ENCODE data around the gene EPS8.

DNA sequence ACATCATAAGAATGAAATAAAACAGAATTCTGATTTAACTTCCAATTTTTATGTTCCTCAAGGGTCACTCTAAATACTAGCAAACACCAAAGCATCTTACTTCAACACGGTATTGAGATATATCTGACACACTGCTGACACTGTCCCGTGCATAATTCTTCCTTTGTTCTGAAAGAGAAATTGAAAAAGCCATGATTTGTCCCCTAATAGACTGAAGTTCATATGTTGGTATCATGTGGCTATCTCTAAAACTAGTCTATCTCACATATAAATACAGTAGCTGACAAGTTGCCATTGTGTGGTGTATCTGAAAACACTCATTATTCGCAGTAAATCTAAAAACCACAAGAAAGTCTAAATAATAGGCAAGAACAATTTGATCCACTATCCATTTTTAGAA lies 118.4 kb downstream of the EPS8 start:
- TF ChIP-seq, protein P1, sequence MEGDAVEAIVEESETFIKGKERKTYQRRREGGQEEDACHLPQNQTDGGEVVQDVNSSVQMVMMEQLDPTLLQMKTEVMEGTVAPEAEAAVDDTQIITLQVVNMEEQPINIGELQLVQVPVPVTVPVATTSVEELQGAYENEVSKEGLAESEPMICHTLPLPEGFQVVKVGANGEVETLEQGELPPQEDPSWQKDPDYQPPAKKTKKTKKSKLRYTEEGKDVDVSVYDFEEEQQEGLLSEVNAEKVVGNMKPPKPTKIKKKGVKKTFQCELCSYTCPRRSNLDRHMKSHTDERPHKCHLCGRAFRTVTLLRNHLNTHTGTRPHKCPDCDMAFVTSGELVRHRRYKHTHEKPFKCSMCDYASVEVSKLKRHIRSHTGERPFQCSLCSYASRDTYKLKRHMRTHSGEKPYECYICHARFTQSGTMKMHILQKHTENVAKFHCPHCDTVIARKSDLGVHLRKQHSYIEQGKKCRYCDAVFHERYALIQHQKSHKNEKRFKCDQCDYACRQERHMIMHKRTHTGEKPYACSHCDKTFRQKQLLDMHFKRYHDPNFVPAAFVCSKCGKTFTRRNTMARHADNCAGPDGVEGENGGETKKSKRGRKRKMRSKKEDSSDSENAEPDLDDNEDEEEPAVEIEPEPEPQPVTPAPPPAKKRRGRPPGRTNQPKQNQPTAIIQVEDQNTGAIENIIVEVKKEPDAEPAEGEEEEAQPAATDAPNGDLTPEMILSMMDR (IDR thresholded peaks at IDR 0.05) = no peak
- TF ChIP-seq POLR2A (IDR thresholded peaks at IDR 0.05) = no peak
